A172 (cell line): Measurements from ENCODE around the gene PPP1R3C. TPM values are rescaled to one million over a fixed set of nuclear protein-coding genes. Genes with fewer than 3 reads are reported as not detected.

Experiments
- DNase-seq: peaks from one replicate; pipeline ENCODE4 v3.0.0-alpha.2; 2015; ENCODE audit warnings: low spot score
- total RNA-seq: library from RNA; depleted of rRNA; stranded (reverse); fragments of >200 nt; shearing (Covaris generic); gene quantifications from 2 replicates; pipeline ENCODE4 v1.2.3, GENCODE V29; 2014

PPP1R3C gene
- total RNA-seq, 1 experiment from 2014 or later = 11.8 TPM

DNA sequence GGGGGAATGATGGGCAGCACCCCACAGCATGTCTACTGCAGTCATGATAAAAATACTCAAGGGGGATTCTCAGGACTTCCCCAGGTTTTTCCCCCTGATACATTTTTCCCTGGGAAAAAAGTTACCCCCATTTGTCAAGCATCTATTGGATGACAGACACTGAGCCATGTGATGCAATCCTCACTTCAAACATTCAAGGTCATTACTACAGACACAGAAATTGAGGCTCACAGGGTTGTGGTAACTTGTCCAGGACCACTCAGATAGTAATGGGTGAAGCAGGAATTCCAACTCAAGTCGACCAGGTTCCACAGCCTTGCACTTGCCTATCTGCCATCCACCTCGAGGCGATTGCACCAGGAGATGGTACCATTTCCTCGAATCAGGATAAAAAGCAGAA, 31.7 kb downstream of the PPP1R3C start:
- no peak for DNase-seq

DNA sequence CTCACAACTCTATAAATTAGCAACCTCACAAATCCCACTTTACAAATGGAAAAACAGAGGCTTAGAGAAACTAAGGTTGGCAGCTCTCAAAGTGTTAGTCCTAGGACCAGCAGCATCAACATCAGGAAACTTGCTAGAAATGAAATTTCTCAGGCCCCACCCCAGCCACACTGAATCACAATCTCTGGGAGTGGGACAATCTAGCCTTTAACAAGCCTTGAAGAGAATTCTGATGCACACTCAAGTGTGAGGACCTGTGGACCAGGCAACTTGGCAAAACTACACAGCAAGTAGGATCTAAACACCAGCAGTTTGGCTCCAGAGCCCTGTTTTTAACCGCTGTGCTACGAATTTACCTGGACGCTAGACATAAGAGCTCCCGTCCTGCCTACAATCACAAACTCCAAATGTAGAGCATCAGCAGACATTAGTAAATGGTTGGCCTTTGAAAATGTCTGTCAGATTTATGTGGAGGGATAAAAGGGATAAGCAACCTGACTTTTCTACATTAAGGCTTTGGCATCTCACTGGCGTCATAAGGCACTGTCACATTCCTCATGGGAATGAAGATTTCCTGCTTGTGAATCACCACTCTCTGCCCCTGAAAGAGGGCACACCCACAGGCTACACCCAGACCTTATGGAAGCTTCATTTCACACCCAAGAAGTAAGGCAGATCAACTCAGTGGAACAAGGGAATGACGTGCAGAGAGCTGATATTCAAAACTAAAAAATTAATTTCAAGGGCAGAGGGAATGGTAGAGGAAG, 34.5 kb downstream of the PPP1R3C start:
- DNase-seq = peak; percentile 98

DNA sequence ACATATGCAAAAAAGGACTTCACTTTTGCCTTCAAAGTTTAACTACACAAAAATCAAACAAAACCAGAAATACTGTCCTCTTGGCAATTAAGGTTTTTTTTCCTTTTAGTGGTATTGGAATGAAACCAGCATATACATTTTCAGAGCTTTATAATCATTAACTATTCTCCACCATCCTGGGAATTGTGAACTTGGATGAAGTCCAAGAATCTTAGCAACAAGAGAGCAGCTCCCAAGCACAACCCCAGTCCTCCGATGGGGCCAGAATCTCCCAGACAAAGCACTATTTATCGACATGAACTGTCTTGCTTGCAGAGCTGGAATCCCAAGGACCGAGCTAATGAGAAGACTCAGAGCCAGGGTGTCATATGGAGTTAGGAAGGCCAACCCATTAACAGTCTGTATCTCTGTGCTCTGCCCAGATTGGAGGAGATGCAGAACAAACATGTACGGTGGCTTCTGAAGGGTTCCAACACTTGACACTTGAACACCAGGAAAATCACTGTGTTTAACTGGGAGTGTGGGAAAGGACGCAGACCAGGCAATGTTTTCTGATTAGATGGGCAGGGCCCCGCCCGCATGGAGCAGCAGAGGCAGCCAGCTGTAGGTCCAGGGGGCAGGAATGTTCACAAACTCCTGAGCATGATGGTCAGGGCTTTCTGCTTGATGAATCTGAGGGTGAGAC, 35.5 kb downstream of the PPP1R3C start:
- no peak for DNase-seq

DNA sequence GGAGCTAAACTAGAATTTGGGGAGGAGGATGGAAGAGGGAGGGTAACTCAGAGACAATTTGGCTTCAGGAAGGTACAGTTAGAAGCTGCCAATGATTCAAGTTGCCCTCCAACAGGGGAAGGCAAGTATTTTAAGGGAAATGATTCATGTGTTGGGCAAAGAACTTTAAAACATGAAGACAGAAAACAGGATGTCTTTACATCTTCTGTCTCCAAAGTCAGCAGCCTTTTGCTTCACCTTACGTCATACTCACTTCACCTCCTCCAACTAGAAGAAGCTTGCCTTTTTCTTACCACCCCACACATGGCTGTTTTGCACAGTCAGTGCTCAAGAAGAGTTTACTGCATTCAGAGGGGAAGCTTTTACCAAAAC, 36.1 kb downstream of the PPP1R3C start:
- DNase-seq = peak; percentile 70

DNA sequence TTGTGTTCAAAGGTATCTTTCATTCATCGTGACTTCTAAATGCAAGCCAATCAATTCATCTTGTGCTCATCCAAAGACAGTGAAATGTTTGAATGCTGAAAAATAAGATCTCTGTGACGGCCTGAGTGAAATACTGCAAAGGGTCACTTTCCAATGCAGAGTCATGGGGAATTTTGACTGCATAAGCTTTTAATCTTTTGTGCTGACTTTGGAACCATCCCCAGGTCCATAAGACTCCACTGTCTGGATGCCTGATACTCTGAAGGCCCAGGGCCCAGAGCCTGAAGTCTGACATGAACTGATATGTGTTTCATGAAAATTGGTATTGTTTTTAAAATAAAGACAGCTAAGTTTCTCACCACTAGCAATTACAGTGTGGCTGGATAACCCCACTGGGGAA, 39.0 kb downstream of the PPP1R3C start:
- no peak for DNase-seq

DNA sequence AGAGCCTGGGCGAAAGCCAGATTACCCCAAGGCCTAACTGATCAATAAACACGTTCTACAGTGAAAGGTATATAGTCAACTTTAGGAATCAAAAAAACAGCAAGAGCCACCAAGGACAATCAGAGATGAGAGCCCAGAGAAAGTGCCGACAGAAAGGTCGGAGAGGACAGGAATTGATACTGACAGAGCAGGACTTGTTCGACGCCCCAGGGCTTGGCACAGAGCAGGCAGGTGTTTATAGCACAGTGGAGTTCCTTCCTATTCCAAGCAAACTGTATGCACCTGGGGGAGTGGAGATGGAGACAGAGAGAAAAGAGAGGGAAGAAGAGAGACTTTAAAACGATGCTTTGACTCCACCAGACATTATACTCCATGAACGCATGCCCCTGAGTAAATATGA, 39.5 kb downstream of the PPP1R3C start:
- DNase-seq = no peak

DNA sequence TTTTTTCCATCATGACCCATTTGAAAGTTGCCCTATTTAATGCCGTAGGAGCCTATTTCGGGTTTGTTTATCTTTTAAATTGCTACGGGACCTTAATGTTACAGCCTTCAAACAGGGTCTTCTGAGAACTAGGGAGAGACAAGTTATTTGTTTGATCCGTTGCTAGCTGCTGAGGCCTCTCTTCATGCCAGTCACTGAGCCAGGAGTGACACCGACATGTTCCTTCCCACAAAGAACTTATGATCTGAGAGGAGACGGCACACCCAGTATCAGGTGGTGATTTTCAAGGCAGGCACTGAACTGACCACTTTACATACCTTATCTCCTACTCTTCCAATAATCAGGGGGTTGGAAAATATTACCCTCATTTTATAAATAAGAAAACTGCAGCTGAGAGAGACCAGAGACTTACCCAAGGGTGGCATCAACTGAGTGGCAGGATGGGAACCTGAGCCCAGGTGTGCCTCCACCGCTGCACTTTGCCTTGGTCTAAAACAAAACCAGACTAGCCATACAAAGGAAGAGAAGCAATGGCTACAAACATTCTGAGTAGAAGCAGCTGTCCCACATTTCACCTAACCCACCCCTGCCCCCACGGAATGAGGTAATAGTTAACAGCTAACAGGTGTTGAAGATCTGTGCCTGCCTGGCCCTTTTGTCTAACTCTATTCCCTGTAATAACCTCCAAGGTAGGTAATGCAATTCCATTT, 40.5 kb downstream of the PPP1R3C start:
- no peak for DNase-seq

DNA sequence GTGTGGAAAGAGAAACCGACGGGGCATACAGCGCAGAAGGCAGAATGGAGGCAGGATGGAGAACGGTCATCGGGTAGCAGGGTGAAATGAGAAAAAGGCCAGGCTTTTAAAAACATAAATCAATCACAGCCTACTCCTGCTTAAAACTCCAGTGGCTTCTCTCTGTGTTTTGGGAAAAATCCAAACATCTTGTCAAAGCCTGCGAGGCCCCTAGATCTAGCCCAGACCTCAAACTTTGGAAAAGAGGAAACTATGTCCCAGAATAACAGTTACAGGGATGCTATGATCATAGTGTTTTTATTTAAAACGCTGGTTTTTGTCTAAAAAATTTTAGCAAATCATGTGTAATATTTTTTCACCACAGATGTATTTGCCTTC, 41.1 kb downstream of the PPP1R3C start:
- DNase-seq = no peak

DNA sequence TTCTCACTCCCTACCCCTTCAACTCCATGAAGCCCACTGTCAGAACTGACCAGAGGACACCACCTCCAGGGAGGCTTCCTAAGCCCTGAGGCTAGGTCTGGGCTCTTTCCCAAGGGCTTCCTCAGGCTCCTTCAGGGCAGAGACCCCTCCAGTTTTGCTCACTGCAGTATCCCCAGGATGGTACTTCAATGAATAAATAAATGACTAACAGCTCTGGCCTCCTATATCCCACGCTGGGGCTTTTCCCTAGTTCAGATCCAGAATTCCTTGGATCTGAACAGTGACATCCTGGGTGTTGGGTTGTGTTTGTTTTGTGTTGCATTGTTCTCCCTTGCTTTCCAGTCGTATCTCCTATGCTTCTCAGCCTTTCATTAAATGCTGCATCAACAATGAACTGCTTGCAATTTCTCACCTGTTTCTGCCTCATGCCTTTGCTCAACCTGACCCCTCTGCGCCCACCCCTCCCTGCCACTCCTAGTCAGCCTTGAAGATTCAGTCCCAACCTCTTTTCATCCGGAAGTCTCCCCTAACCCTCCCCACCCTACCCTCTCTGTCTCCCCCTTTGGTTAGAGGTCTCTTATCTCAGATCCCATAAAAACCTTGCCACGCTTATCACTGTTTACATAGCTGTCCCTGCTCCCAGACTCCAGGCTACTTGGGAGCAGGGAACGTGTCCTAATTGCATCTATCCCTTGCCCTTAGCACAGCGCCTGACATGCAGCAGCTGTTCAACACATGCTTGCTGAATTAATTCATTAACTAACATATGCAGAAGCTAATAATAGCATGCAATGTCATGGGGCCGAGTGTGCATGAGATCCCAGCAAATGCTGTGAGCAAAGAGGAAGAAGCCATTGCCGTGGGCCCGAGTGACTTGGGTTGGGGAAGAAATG, 41.7 kb downstream of the PPP1R3C start:
- DNase-seq = peak; percentile 77

DNA sequence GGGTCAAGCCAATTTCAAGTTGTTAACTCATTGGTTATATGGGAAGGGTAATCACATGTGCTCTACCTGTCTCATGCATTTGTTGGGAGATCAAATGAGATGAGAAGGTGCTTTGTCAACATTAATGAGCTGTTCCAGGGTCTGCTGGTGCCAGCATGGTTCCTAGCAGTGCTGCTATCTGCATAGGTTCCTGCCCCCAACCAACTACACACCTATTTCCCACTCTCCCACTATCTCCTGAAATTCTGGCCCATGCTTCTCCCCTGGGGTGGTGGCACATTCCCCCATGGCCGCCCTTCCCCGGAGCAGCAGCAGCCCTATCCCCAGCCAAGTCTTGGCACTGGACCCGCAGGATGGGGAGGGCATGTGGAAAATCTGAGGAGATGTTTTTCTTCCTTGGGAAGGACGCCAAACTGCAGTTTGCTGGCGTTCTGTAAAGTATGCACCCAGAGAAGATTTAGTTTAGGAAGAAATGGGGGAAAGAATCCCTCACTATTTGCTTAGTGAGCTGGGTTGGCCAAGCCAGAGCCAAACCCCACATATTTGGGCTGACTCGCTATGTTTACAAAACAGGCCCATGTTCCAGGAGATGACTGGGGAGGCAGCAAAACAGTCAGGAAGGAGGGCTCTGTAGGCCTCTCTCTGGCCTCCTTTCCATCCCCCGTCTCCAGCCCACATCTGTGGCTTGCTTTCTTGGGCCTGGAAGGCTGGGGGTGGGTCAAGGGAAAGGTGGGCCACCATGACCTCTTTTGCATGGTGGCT, 42.5 kb downstream of the PPP1R3C start:
- peak; percentile 66 for DNase-seq

DNA sequence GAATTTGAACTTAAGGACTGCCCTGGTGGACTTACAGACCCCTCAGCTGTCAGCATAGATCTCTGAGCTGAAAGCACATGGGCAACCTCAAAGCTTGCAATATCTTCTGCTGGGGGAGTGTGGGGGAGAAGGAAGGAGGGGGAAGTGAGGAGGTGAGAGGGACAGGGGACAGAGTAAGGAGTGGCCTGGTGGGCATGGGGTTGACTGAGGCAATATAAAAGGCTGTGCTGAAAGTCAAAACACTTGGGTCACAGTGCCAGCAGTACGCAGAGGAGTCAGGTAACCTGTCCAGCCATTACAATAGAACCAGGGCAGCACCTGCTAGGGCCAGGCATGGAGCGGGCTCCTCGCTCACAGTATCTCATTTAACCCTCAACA, 43.2 kb downstream of the PPP1R3C start:
- no peak for DNase-seq

DNA sequence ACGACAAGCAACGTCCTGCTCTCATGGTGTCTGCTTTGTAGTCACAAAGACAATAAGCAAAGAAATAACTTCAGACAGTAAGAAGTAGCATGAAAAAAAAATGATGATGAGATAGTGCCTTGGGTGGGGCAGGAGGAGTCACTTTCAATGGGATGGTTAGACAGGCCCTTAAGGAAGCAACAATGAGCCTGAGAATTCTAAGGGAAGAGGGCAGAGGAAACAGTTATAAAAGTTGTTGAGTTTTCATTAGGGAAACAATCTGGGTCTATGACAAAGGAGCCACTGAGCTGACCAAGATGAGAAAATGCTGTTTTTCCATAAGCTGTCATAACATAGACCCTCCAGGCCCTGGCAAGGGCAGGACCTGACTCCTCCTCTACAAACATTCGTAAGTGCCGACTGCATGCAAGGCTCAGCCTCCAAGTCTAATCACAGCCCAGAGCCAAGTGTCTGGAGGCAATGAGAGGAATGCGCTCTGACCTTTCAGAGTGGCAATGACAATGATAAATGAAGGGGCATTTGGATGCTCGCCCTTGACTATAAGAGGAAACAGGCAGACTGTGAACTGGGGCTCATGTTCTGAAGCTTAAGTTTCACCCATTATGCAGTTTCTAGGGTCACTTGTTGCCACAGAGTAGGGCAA, 43.7 kb downstream of the PPP1R3C start:
- peak; percentile 85 for DNase-seq

DNA sequence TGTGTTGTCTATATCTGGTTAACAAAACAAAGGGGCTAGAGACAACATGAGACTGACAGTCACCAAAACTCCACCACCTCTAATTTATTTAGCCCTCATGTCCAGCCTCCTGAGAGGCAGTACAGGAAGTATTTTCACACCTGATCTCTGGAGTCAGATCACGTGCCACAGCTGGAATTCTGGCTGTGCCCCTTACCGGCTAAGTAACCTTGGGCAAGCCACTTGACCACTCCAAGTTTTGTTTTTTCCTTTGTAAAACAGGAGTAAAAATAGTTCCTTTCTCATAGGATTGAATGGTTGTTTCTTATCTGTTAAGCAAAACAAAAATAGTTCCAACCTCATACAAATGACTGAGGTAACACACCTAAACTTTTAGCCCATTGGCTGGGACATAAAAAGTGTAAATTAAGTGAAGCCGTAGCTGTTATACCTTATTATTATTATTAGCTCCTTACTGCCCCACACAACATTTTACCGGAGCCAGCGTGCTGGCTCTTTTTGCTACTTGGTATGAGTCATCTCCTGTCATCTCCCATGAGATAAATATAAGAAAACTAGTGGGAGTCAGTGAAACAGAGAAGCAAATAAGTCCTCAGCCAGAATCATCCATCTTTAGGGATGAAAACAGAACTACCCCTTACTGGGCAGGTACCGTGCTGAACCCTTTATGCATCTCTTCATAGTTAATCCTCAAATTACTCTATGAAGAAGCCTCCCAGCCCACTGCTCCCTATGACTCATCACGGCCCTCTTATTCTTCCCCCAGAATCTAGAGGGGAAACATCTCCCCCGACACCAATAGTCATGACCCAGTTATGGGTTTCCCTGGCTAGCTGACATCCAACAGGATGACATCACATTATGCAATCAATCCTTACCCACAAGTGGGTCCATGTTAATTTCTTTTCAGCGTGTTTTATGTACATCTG, 44.9 kb downstream of the PPP1R3C start:
- DNase-seq = peak; percentile 69

DNA sequence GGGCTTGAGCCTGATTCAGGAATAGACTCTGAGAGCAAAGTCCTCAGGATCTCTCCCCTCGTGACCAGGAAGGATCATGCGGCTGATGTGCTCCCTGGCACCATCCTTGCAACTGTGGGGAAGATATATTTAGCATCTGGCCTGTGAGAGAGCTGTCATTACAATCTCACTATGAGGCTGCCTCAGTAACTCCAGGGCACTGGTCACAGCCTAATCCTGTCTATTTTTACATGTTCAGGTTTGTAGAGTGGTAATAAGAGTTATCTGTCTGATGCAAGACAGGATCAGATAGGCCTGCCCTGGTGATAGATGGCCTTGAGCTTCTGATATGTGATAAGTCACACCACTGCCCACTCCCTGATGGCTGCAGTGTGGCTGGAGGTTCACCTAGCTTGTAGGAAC, 50.7 kb downstream of the PPP1R3C start:
- DNase-seq = no peak

DNA sequence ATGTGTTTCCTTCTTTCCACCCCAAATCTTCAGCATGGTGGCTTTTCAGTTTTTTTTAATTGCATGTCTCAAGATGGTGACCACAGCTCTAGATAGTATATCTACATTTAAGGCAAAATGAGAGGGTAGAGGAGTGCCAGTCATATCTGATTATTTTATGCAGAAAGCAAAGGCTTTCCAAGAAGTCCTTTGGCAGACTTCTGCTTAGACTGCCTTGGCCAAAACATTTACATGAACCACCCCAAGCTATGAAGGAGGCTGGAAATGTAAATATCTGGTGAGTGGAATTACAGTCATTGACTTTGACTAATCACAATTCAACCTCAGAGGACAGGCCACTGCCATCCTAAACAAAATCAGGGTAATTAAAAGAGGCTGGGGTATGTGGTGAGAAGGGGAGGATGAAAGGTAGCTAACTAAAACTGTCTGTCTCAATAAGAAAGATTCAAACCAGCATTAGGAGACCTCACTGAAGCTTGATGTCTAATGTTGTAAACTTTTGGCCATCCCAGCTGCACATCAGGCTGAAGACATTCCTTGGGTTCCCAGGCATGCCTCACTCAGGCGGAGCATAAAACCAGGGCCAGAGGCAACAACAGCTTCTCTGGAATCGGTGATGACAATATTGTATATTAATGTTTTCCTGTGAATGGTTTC, 53.4 kb downstream of the PPP1R3C start:
- no peak for DNase-seq
